GM19455 (cell line): ENCODE measurements around the gene FDXR.

ENCODE experiments used
- ATAC-seq: cut with Tn5 transposase; IDR thresholded peaks from one replicate; pipeline ENCODE4 v1.9.1; 2021; ENCODE audit not compliant: unreplicated experiment

FDXR gene

GRCh38 chr17:74859459-74860228 lies 13.2 kb downstream of the FDXR start, which contains the start of gene GRIN2C:
Gene GRIN2C, minus strand, starts transcription at chr17:74859885. Its CDS starts 4,793 bp downstream, at chr17:74855092.
- ATAC-seq, result no peak

GRCh38 chr17:74858672-74859458 lies 13.9 kb downstream of the FDXR start:
- ATAC-seq, result no peak

- ATAC-seq, result no peak
These were observed 15.6 kb downstream of the FDXR start for GRCh38 chr17:74857191-74857590.

GRCh38 chr17:74856112-74856511 lies 16.7 kb downstream of the FDXR start:
- ATAC-seq, result no peak

GRCh38 chr17:74855323-74855722 lies 17.5 kb downstream of the FDXR start:
- no peak for ATAC-seq

GRCh38 chr17:74854792-74855191 lies 18.0 kb downstream of the FDXR start:
- no peak for ATAC-seq

- no peak for ATAC-seq
These were observed 19.1 kb downstream of the FDXR start for GRCh38 chr17:74853669-74854068.

- no peak for ATAC-seq
These were observed 19.8 kb downstream of the FDXR start for GRCh38 chr17:74853048-74853397.

- ATAC-seq, result no peak
These were observed 20.4 kb downstream of the FDXR start for GRCh38 chr17:74852237-74853047.

GRCh38 chr17:74851612-74852236 lies 21.1 kb downstream of the FDXR start:
- ATAC-seq, result no peak

GRCh38 chr17:74850914-74851313 lies 21.9 kb downstream of the FDXR start:
- no peak for ATAC-seq

GRCh38 chr17:74850310-74850709 lies 22.5 kb downstream of the FDXR start:
- ATAC-seq, result no peak

GRCh38 chr17:74848656-74849399 lies 24.0 kb downstream of the FDXR start:
- ATAC-seq, result no peak

GRCh38 chr17:74846621-74847020 lies 26.2 kb downstream of the FDXR start:
- ATAC-seq, result no peak

GRCh38 chr17:74843352-74843627 lies 29.5 kb downstream of the FDXR start:
- no peak for ATAC-seq

GRCh38 chr17:74842599-74843351 lies 30.0 kb downstream of the FDXR start:
- ATAC-seq, result no peak

- ATAC-seq, result no peak
These were observed 30.6 kb downstream of the FDXR start for GRCh38 chr17:74842146-74842598.

- ATAC-seq, result no peak
These were observed 31.7 kb downstream of the FDXR start for GRCh38 chr17:74840989-74841666.
